ENCODE data around the gene ACSF2. TPM values are rescaled to one million over a fixed set of nuclear protein-coding genes. Genes with fewer than 3 reads are reported as not detected.

ACSF2 gene
- polyA plus RNA-seq, 1 donor (not counting 4 experiments of a cell fraction or from before 2014, with no cell fraction given), result 71.9 TPM

GRCh38 chr17:50406578-50406977 is 19.4 kb upstream of the ACSF2 start:
- Histone ChIP-seq H3K36me3 (ENCODE audit: control insufficient read depth in 2 of 2, extremely low read depth in 1 of 2, insufficient read depth in 2 of 2, low read length in 2 of 2) (no peaks in the 10 kb centered on the region), H3K27ac (ENCODE audit: control insufficient read depth, insufficient read depth, low read length) (no peak overlapping the region), H2AFZ (ENCODE audit: control insufficient read depth, low read length) (no peak overlapping the region), H3K4me2 (ENCODE audit: control insufficient read depth, extremely low read depth, insufficient read depth, low read depth, low read length) (no peak overlapping the region), H3K4me3 (ENCODE audit: control insufficient read depth in 2 of 3, extremely low read depth in 1 of 3, insufficient read depth in 2 of 3, low read depth in 1 of 3, low read length in 3 of 3) (no peak overlapping the region), H3K9ac (ENCODE audit: control insufficient read depth, extremely low read depth, insufficient read depth, low read length) (no peak overlapping the region), H3K27me3 (ENCODE audit: control insufficient read depth, extremely low read depth, insufficient read depth, low read length) (no peaks in the 10 kb centered on the region), H4K20me1 (ENCODE audit: control insufficient read depth, extremely low read depth, insufficient read depth, low read length) (no peaks in the 10 kb centered on the region), H3K9me1 (ENCODE audit: control insufficient read depth, extremely low read depth, insufficient read depth, low read length) (no peaks in the 10 kb centered on the region), H3K4me1 (ENCODE audit: control insufficient read depth, extremely low read depth, insufficient read depth, low read length) (no peaks in the 10 kb centered on the region), H3K79me2 (ENCODE audit: control insufficient read depth, insufficient read depth, low read length) (no peaks in the 10 kb centered on the region), H3K9me3 (ENCODE audit: control insufficient read depth, low read depth, low read length) (no peaks in the 10 kb centered on the region)
- TF ChIP-seq, protein P1, sequence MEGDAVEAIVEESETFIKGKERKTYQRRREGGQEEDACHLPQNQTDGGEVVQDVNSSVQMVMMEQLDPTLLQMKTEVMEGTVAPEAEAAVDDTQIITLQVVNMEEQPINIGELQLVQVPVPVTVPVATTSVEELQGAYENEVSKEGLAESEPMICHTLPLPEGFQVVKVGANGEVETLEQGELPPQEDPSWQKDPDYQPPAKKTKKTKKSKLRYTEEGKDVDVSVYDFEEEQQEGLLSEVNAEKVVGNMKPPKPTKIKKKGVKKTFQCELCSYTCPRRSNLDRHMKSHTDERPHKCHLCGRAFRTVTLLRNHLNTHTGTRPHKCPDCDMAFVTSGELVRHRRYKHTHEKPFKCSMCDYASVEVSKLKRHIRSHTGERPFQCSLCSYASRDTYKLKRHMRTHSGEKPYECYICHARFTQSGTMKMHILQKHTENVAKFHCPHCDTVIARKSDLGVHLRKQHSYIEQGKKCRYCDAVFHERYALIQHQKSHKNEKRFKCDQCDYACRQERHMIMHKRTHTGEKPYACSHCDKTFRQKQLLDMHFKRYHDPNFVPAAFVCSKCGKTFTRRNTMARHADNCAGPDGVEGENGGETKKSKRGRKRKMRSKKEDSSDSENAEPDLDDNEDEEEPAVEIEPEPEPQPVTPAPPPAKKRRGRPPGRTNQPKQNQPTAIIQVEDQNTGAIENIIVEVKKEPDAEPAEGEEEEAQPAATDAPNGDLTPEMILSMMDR (optimal IDR thresholded peaks at IDR 0.05 in 1 of 3, IDR thresholded peaks at IDR 0.05 in 1 of 3, conservative IDR thresholded peaks at IDR 0.05 in 1 of 3; ENCODE audit: extremely low read depth in 1 of 3, insufficient read depth in 2 of 3, low read length in 3 of 3), result no peak
- dilution Hi-C loops (cut with MboI; ENCODE audit: extremely low pct_ligation_motif_present, low sequenced_read_pairs), result no loop called here
- no peak for FAIRE-seq
- no peak for DNase-seq (ENCODE audit: low read depth, low spot score)

- Histone ChIP-seq H3K27me3 (ENCODE audit: control insufficient read depth, extremely low read depth, insufficient read depth, low read length) (no peaks in the 10 kb centered on the region), H2AFZ (ENCODE audit: control insufficient read depth, low read length) (no peak overlapping the region), H3K4me1 (ENCODE audit: control insufficient read depth, extremely low read depth, insufficient read depth, low read length) (no peaks in the 10 kb centered on the region), H3K4me2 (ENCODE audit: control insufficient read depth, extremely low read depth, insufficient read depth, low read depth, low read length) (no peak overlapping the region), H3K36me3 (ENCODE audit: control insufficient read depth in 2 of 2, extremely low read depth in 1 of 2, insufficient read depth in 2 of 2, low read length in 2 of 2) (no peaks in the 10 kb centered on the region), H3K79me2 (ENCODE audit: control insufficient read depth, insufficient read depth, low read length) (no peaks in the 10 kb centered on the region), H4K20me1 (ENCODE audit: control insufficient read depth, extremely low read depth, insufficient read depth, low read length) (no peaks in the 10 kb centered on the region), H3K9ac (ENCODE audit: control insufficient read depth, extremely low read depth, insufficient read depth, low read length) (no peak overlapping the region), H3K9me3 (ENCODE audit: control insufficient read depth, low read depth, low read length) (no peaks in the 10 kb centered on the region), H3K27ac (ENCODE audit: control insufficient read depth, insufficient read depth, low read length) (no peak overlapping the region), H3K4me3 (ENCODE audit: control insufficient read depth in 2 of 3, extremely low read depth in 1 of 3, insufficient read depth in 2 of 3, low read depth in 1 of 3, low read length in 3 of 3) (no peak overlapping the region), H3K9me1 (ENCODE audit: control insufficient read depth, extremely low read depth, insufficient read depth, low read length) (no peaks in the 10 kb centered on the region)
- dilution Hi-C loops (cut with MboI; ENCODE audit: extremely low pct_ligation_motif_present, low sequenced_read_pairs), result no loop called here
- DNase-seq (ENCODE audit: low read depth, low spot score), result no peak
- TF ChIP-seq EZH2 (IDR thresholded peaks at IDR 0.05; ENCODE audit: low read length), result no peak
- TF ChIP-seq, protein P1 (optimal IDR thresholded peaks at IDR 0.05 in 1 of 3, IDR thresholded peaks at IDR 0.05 in 1 of 3, conservative IDR thresholded peaks at IDR 0.05 in 1 of 3; ENCODE audit: extremely low read depth in 1 of 3, insufficient read depth in 2 of 3, low read length in 3 of 3), result no peak
- FAIRE-seq, result no peak
Observed at GRCh38 chr17:50407921-50408320, 18.1 kb upstream of the ACSF2 start.
